Spinal cord (tissue), 10 donors: ENCODE data around the gene PPP1R12A. TPM values are rescaled to one million over a fixed set of nuclear protein-coding genes. Genes with fewer than 3 reads are reported as not detected.
"Not testable (repeated sequence)": the region's sequence is repeated elsewhere in the genome, so short reads cannot be mapped to it uniquely, and the experiment has no call there.

ENCODE experiments used
- DNase-seq, 6 donors: peaks; one replicate each; pipeline versions ENCODE4 v3.0.0 to v3.0.0-alpha.2; 2013 to 2015; ENCODE audit warnings: low spot score in 6 of 6, low read depth in 4 of 6
- H3K27ac ChIP-seq: one replicate; pipeline ENCODE4 v1.5.1; 2013; ENCODE audit warnings: low read depth, low read length, control low read depth
- H3K27me3 ChIP-seq: one replicate; pipeline ENCODE4 v1.6.1; 2013; ENCODE audit warnings: low read length; ENCODE audit not compliant: control insufficient read depth, insufficient read depth
- H3K36me3 ChIP-seq: one replicate; pipeline ENCODE4 v1.6.1; 2013; ENCODE audit warnings: low read length; ENCODE audit not compliant: control insufficient read depth, insufficient read depth
- H3K4me1 ChIP-seq: one replicate; pipeline ENCODE4 v1.6.1; 2013; ENCODE audit warnings: low read length; ENCODE audit not compliant: control insufficient read depth, insufficient read depth
- H3K4me3 ChIP-seq: one replicate; pipeline ENCODE4 v1.5.1; 2013; ENCODE audit warnings: low read depth, low read length, control low read depth
- H3K9me3 ChIP-seq: one replicate; pipeline ENCODE4 v1.6.1; 2013; ENCODE audit warnings: low read length; ENCODE audit not compliant: control insufficient read depth, insufficient read depth
- WGBS: methylation state at CpG from one replicate; pipeline ENCODE4 v1.1.5; 2013; ENCODE audit warnings: missing lambda C conversion rate; ENCODE audit not compliant: insufficient coverage; 5-methylcytosine and 5-hydroxymethylcytosine counted together
- polyA plus RNA-seq, 2 donors: library from polyadenylated mRNA; unstranded; fragments of 120-200 nt; gene quantifications; one replicate each; pipeline ENCODE4 v1.2.1, GENCODE V29; 2013; ENCODE audit not compliant: insufficient read length in 2 of 2
- total RNA-seq, 2 donors: library from RNA; depleted of rRNA in 1 of 2; stranded (reverse); fragments of 120-200 nt in 1 of 2; fragments of >200 nt in 1 of 2; gene quantifications; one replicate each; pipeline versions ENCODE4 v1.2.3 to v1.2.4, GENCODE V29; 2013 to 2014
- donor health status: healthy.

The PPP1R12A gene
- total and polyA plus RNA-seq, 4 donors: 42.5 to 165 (median 94.0) TPM

DNA sequence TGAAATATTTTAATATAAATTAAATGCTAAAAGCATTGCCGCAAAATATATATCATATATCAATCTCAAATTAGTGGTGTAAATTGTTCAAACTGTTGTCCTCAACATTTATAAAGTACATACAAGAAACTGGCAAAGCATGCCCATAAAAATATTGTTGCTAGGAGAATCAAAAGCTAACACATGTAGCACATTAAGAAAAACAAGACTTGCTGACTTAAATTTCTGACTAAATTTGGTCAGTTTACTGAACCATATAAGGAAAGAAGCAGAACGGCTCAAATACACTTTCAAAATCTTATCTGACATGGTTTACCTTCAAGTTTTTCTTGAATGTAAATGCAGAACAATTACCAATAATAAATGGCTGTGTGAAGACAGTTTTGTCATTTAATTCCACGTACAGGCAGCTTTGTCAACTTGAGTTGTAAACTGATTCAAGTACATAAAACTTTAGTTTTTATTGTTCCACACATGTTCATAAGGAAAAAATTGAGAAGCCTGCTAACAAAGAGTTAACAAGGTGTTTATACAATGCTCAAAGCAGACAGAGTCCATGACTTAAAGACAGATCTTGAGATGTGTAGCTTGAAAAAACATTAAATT, 50.4 kb downstream of the PPP1R12A start:
- no peaks in the 10 kb centered on the region for H3K4me1 ChIP-seq
- DNase-seq: no peak
- no peak overlapping the region for H3K4me3 ChIP-seq
- H3K9me3 ChIP-seq: no peaks in the 10 kb centered on the region
- no CpG with 5 or more reads among the region's 3 CpGs for WGBS
- H3K36me3 ChIP-seq: no peaks in the 10 kb centered on the region
- no peak overlapping the region for H3K27ac ChIP-seq
- no peaks in the 10 kb centered on the region for H3K27me3 ChIP-seq

DNA sequence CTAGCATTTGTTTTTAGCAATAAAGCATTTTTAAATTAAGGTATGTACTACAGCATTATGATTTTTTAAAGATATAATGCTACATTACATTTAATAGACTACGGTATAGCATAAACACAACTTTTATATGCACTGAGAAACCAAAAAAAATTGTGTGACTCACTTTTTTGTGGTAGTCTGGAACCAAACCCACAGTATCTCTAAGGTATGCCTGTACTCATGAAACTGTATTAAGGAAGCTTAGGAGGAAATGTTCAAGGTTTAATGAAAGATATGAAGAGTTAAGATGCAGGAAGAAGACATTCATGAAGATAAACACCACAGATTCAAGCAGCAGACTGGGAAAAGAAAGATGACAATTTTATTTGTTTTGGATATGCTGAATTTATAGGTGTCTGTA, 51.7 kb downstream of the PPP1R12A start:
- DNase-seq: no peak
- Histone ChIP-seq H3K27me3 (no peaks in the 10 kb centered on the region), H3K36me3 (no peaks in the 10 kb centered on the region), H3K4me1 (no peaks in the 10 kb centered on the region), H3K4me3 (no peak overlapping the region), H3K9me3 (no peaks in the 10 kb centered on the region), H3K27ac (no peak overlapping the region)
- WGBS: no CpG with 5 or more reads among the region's 1 CpG

DNA sequence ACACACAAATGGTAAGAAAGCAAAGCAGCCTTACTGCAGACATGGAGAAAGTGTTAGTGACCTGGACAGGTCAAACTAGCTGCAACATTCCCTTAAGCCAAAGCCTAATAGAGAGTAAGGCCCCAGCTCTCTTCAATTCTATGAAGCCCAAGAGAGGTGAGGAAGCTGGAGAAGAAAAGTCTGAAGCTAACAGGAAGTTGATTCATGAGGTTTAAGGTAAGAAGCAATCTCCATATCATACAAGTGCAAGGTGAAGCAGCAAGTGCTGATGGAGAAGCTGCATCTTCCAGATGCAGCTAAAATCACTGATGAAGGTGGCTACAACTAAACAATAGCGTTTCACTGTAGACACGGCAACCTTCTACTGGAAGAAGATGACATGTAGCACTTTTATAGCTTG, 53.5 kb downstream of the PPP1R12A start:
- no CpG with 5 or more reads among the region's 2 CpGs for WGBS
- H3K36me3 ChIP-seq: no peaks in the 10 kb centered on the region
- H3K4me3 ChIP-seq: no peak overlapping the region
- H3K9me3 ChIP-seq: no peaks in the 10 kb centered on the region
- no peak overlapping the region for H3K27ac ChIP-seq
- no peak for DNase-seq
- no peaks in the 10 kb centered on the region for H3K4me1 ChIP-seq
- no peaks in the 10 kb centered on the region for H3K27me3 ChIP-seq

DNA sequence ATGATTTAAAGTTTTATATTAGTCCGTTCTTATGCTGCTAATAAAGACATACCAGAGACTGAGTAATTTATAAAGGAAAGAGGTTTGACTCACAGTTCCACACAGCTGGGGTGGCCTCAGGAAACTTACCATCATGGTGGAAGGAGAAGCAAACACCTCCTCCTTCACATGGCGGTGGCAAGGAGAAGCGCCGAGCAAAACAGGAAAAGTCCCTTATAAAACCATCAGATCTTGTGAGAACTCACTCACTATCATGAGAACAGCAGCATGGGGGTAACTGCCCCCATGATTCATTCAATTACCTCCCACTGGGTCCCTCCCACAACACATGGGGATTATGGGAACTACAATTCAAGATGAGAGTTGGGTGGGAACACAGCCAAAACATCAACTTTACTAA, 56.4 kb downstream of the PPP1R12A start:
- not testable (repeated sequence) for DNase-seq, H3K27me3 ChIP-seq, H3K36me3 ChIP-seq, H3K27ac ChIP-seq, H3K4me1 ChIP-seq, H3K9me3 ChIP-seq, H3K4me3 ChIP-seq
- no CpG with 5 or more reads among the region's 4 CpGs for WGBS

DNA sequence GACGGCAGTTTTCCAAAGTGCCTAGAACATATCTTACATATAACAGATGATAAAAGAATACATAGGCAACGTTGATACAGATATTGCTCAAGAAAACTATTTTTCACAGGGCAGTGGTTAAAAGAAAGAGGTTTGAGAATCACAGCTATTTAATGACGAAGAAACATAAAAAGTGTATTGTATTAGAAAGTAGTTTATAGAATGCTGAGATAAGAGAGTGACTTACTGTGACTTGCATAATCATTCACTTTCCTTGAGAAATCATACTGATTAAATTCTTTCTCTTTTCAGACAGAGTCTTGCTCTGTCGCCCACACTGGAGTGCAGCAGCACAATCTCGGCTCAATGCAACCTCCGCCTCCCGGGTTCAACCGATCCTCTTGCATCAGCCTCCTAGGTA, 57.7 kb downstream of the PPP1R12A start:
- H3K4me1 ChIP-seq: no peaks in the 10 kb centered on the region
- no peaks in the 10 kb centered on the region for H3K27me3 ChIP-seq
- H3K36me3 ChIP-seq: no peaks in the 10 kb centered on the region
- WGBS: 67% methylated on average over 1 of the region's 8 CpGs
- no peaks in the 10 kb centered on the region for H3K9me3 ChIP-seq
- no peak for DNase-seq
- H3K4me3 ChIP-seq: no peak overlapping the region
- no peak overlapping the region for H3K27ac ChIP-seq

DNA sequence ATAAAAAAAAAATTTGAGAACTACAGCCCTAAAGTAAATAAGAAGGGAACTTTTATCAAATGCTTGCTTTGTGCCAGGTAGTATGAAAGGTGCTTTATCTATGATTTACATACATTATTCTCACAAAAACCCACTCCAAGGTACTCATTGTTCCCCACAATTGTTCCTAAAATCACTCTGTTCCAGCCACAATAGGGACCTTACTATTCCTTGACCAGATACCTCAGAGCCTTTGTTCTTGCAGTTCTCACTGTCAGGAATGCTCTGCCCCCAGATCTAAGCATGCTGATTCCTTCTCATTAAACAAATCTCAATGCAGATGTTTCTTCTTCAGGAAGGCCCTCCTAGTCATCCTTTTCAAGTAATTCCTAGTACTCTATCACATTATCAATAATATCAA, 60.2 kb downstream of the PPP1R12A start:
- Histone ChIP-seq H3K4me1 (no peaks in the 10 kb centered on the region), H3K27ac (no peak overlapping the region), H3K9me3 (no peaks in the 10 kb centered on the region), H3K4me3 (no peak overlapping the region), H3K36me3 (no peaks in the 10 kb centered on the region), H3K27me3 (no peaks in the 10 kb centered on the region)
- no peak for DNase-seq

DNA sequence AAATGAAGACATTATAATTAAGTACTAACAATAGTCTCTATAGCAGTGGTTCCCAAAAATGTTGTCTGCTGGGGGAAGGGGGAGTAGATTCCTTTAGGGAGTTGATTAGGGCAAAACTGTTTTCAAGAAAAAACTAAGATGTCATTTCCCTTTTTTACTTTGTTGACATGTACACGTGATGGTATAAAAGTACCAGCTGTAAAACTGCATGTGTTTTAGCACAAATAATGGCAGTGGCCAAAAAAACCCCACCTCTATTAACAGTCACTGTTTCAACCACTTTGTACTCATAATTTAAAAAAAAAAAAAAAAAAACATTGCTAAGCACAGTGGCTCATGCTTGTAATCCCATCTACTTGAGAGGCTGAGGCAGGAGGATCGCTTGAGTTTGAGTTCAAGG, 61.7 kb downstream of the PPP1R12A start:
- DNase-seq: no peak
- H3K4me1 ChIP-seq: no peaks in the 10 kb centered on the region
- no peaks in the 10 kb centered on the region for H3K9me3 ChIP-seq
- no CpG with 5 or more reads among the region's 2 CpGs for WGBS
- no peak overlapping the region for H3K4me3 ChIP-seq
- H3K27ac ChIP-seq: no peak overlapping the region
- no peaks in the 10 kb centered on the region for H3K27me3 ChIP-seq
- no peaks in the 10 kb centered on the region for H3K36me3 ChIP-seq

DNA sequence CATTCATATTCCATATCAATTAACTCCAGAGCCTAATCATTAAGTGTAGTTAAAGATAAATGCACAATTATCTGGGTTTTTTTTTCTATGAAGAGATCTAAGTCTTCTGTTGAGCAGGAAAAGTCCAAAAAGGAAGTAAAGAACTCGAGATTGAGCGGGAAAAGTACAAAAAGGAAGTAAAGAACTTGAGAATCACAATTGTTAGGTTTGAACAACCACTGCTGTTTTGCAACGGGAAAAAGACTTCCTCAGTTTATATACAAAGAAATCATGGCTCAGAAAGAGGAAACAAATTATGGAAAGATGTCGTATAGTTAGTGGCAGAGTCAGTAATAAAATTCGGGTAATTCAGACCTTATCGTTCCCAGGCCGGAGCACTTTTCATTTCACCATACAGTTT, 63.3 kb downstream of the PPP1R12A start:
- H3K4me1 ChIP-seq: no peaks in the 10 kb centered on the region
- no peaks in the 10 kb centered on the region for H3K36me3 ChIP-seq
- H3K27me3 ChIP-seq: no peaks in the 10 kb centered on the region
- no peak for DNase-seq
- no peaks in the 10 kb centered on the region for H3K9me3 ChIP-seq
- WGBS: no CpG with 5 or more reads among the region's 7 CpGs
- no peak overlapping the region for H3K4me3 ChIP-seq
- H3K27ac ChIP-seq: no peak overlapping the region

DNA sequence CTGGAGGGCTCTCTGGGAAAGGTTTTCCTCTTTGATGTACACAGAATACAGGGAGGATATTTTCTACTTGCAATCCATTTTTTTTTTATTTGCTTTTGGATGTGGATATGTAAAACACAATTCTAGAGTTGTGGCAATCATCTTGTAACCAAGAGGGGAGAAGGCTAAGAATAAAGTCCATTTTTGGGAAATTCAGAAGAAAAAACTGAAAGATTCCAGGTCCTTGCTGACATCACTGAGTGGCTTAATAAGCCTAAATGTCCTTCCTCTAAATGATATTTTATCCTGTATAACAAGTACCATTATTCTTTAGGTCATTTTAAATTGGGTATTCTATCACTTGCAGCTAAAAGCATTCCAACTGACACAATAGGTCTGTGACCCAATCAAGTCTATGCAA, 64.0 kb downstream of the PPP1R12A start:
- H3K9me3 ChIP-seq: no peaks in the 10 kb centered on the region
- no peaks in the 10 kb centered on the region for H3K36me3 ChIP-seq
- no peak for DNase-seq
- H3K27me3 ChIP-seq: no peaks in the 10 kb centered on the region
- no peak overlapping the region for H3K4me3 ChIP-seq
- no peaks in the 10 kb centered on the region for H3K4me1 ChIP-seq
- H3K27ac ChIP-seq: no peak overlapping the region

DNA sequence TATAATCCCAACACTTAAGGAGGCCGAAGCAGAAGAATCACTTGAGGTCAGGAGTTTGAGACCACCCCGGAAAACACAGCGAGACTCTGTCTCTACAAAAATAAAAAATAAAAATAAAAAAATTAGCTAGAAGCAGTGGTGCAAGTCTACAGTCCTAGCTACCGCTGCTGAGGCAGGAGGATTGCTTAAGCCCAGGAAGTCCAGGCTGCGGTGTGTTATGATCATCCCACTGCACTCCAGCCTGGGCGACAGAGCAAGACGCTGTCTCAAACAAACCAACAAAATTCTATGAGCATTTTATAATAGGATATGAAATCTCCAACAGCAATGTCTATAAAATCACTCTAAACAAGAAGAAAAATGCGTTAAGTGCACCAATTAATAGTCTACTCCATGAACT, 75.3 kb downstream of the PPP1R12A start:
- no peak for DNase-seq
- Histone ChIP-seq H3K27me3 (no peaks in the 10 kb centered on the region), H3K9me3 (no peaks in the 10 kb centered on the region), H3K4me1 (no peaks in the 10 kb centered on the region), H3K4me3 (no peak overlapping the region), H3K36me3 (peaks cover 6% of the 10 kb centered on the region), H3K27ac (no peak overlapping the region)
- 33% methylated on average over 1 of the region's 8 CpGs for WGBS
